AG09319 (cell line): ENCODE measurements around the gene TIFAB.

Experiments used
- DNase-seq: peaks from one replicate; pipeline ENCODE4 v3.0.0-alpha.2; 2010; ENCODE audit warnings: low read depth; ENCODE audit errors: extremely low read depth
- TF ChIP-seq, protein P1 (sequence below): IDR thresholded peaks from 2 replicates; pipeline ENCODE4 v1.5.1; 2011; ENCODE audit warnings: low read depth, mild to moderate bottlenecking, inconsistent platforms, low read length, moderate library complexity

TIFAB gene

DNA sequence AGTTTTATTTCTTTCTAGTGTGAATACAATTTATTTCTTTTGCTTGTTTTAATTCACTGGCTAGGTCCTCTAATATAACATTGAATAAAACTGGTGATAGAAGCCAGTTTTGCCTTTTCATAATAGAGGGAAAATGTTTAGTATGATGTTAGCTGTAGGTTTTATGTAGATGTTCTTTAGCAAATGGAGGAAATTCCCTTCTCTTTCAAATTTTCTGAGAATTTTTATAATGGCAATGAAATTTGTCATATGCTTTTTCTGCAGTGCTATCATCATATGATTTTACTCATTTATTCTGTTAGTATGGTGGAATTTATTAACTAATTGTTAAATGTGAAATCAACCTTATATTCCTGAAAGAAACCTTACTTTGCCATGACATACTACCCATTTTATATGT, 35.1 kb downstream of the TIFAB start:
- TF ChIP-seq, protein P1, sequence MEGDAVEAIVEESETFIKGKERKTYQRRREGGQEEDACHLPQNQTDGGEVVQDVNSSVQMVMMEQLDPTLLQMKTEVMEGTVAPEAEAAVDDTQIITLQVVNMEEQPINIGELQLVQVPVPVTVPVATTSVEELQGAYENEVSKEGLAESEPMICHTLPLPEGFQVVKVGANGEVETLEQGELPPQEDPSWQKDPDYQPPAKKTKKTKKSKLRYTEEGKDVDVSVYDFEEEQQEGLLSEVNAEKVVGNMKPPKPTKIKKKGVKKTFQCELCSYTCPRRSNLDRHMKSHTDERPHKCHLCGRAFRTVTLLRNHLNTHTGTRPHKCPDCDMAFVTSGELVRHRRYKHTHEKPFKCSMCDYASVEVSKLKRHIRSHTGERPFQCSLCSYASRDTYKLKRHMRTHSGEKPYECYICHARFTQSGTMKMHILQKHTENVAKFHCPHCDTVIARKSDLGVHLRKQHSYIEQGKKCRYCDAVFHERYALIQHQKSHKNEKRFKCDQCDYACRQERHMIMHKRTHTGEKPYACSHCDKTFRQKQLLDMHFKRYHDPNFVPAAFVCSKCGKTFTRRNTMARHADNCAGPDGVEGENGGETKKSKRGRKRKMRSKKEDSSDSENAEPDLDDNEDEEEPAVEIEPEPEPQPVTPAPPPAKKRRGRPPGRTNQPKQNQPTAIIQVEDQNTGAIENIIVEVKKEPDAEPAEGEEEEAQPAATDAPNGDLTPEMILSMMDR = no peak

DNA sequence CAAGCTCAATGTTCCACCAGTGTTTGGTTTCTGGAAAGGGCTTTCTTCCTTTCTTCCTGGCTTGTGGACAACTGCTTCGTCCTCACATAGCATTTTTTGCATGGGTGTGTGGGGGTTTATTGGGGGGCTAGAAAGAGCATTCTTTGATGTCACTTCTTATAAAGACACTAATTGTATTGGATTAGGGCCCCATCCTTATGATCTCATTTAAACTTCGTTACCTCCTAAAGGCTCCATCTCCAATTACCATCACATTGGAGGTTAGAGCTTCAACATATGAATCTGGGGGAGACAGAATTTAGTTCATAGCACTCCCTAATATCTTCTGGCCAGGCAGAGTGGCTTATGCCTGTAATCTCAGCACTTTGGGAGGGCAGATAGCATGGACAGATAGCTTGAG, 47.1 kb downstream of the TIFAB start:
- TF ChIP-seq, protein P1 = no peak
- DNase-seq = no peak

More for the DNA sequence above, 35.1 kb downstream of the TIFAB start:
- no peak for DNase-seq

DNA sequence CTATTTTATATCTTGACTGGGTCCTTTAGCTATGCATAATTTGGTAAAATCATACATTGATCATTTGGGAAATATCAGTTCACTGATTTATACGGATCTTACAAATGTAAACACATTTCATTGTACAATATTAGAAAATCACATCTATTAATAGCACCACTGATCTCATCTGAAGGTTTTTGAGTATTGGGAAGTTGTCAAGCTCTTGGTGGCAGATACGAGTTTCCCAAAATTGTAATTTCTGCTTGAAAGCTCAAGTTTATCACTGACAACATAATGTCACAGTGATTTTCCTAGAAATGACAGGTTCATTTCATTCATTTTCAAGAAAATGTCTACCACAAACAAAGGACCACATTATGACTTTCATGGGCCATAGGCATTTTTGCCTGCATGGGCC, 50.1 kb downstream of the TIFAB start:
- no peak for DNase-seq
- TF ChIP-seq, protein P1 = no peak

DNA sequence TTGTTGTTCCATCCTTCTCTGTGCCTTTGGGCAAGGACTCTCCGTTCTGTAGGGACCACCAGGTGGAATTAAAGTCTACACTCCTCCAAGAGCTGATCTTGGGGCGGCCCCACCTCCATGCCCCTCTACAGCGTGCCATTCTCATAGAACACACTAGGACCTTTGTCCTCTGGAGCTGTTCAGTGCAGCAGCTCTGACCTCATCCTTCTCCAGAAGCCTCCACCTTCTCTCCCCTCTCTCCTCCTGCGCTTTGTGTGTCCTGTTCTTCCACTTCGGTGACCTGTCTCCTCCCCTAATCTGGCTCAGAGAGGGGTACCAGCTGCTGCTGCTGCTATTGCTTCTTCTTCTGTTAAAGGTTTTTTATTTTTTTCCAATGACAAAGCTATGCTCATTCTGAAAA, 51.3 kb downstream of the TIFAB start:
- DNase-seq = no peak
- TF ChIP-seq, protein P1 = no peak

DNA sequence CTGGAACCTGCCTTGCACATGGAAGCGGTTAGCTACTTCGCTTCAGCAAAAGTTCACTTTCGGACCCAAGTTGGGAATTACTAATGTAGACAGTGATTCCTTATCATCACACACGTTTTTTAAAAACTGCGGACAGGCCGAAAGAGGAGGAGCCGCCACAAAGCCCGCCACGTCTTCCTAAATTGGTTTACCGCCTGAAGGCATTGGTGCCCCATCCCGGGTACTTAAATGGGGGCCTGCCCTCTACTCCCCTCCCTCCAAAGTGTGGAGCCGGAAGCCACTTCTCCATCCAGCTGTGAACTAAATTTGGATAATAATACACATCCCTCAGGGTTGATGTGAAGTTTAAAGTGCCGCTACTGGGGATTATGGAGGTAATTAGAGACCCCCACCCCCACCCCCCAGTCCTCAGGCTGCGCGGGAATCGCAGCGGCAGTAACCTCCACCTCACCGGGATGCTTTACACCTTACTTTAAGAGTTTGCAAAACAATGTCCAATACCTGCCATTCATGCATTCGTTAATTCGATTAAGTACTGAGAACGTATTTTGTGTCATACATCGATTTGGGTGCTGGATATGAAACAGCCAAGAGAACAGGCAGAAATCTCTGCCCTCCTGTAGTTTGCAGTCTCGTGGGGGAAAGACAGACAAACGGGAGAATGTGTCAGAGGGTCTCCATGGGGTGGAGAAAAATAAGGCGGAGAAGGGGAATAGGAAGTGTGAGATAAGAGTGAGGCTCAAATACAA, 52.2 kb downstream of the TIFAB start:
- no peak for DNase-seq
- TF ChIP-seq, protein P1 = no peak

DNA sequence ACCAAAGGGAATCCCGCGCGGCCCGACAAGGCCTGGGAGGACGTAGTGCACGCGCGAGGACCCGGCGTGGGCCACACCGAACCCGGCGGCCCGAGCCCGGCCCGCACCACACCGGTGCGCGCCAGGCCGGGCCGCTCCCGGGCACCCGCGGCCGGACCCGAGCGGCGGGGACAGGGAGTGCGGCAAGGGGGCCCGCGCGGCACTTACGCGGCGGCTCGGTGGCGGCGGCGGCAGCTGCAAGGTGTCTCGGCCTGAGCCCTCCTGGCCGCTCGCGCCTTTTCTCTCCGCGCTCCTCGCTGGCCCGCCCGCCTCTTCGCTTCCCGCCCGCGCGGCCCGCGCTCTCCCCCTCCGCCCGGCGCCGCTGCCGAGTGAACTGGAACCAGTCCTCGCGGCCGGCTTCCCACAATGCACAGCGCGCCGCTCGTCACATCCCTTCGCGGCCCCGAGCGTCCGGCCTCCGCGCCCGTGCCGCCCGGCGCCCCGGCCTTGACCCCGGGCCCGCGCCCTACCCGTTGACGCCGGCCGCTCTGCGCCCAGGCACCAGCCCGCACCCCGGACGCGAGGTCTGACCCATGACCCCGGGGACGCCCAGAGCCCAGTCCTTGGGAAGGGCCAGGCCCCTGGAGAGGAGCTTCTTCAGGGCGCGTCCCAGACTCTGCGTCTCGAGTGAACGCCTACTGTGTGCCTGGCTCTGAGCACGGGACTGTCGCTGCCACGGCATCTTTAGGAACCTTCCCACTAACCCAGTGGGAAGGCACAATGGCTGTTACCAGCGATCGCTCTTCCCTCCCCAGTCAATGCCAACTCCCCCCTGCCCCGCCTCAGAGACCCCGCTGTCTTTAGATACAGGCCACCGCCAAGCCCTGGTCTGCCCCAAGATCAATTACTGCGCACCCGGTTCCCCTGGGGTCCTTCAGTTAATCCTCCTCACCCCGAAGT, 53.0 kb downstream of the TIFAB start, which contains the start of gene MACROH2A1:
TSS of gene MACROH2A1 (minus strand) at position 377 of the 939 bp plus-strand sequence. CDS start 10,138 bp downstream, outside the sequence.
- TF ChIP-seq, protein P1 = no peak
- DNase-seq = peak; percentile 54
